B cell (primary cell): Measurements from ENCODE around the gene SH3BGR. TPM values are rescaled to one million over a fixed set of nuclear protein-coding genes. Genes with fewer than 3 reads are reported as not detected.

ENCODE experiments used
- ATAC-seq: fragments of 200-7000 bp; cut with Tn5 transposase; one replicate; pipeline ENCODE4 v1.10.0; 2021; ENCODE audit warnings: low read depth, mild to moderate bottlenecking, moderate number of reproducible peaks, moderate library complexity
- CTCF ChIA-PET: fragments of 350-600 bp; sonication (Branson Sonifier 250); formaldehyde crosslinking; loops from one replicate; lab custom pipeline; 2021; ENCODE audit warnings: antibody characterized with exemption, inconsistent platforms; lab: Charles Lee
- POLR2A ChIA-PET: fragments of 350-600 bp; sonication (Branson Sonifier 250); formaldehyde crosslinking; loops from one replicate; lab custom pipeline; 2021; ENCODE audit warnings: antibody characterized with exemption; lab: Charles Lee
- DNase-seq: peaks from one replicate; pipeline ENCODE4 v3.0.0; 2013
- H2AFZ ChIP-seq: 2 replicates; pipeline ENCODE4 v1.6.1; 2012; ENCODE audit warnings: mild to moderate bottlenecking, low read depth, low read length; ENCODE audit not compliant: insufficient read depth, poor library complexity, severe bottlenecking
- H3K27ac ChIP-seq, 2 donors: 1 replicate in 1 of 2; 2 replicates in 1 of 2; pipeline ENCODE4 v1.5.1; 2012 to 2013; ENCODE audit warnings: low read length in 2 of 2, mild to moderate bottlenecking in 2 of 2, moderate library complexity in 1 of 2
- H3K27me3 ChIP-seq, 4 experiments: fragments of 200-600 bp in 1 of 4; sonication (generic) in 1 of 4; replicated peaks in 1 of 4; 1 replicate in 2 of 4; 2 replicates in 2 of 4; pipeline versions ENCODE4 v1.6.1 to v1.7.0; 2013 to 2016; ENCODE audit warnings: low read length in 3 of 4, mild to moderate bottlenecking in 2 of 4, mixed read lengths in 1 of 4, moderate library complexity in 1 of 4; ENCODE audit not compliant: insufficient read depth in 4 of 4, control insufficient read depth in 3 of 4; ENCODE audit errors: control extremely low read depth in 1 of 4
- H3K36me3 ChIP-seq, 2 experiments: replicated peaks in 1 of 2; 1 replicate in 1 of 2; 2 replicates in 1 of 2; pipeline versions ENCODE4 v1.6.1 to v1.7.1; 2013; ENCODE audit warnings: low read length in 1 of 2; ENCODE audit not compliant: insufficient read depth in 2 of 2, control insufficient read depth in 1 of 2; ENCODE audit errors: control extremely low read depth in 1 of 2, extremely low read depth in 1 of 2
- H3K4me1 ChIP-seq, 2 donors: fragments of 200-600 bp in 1 of 2; sonication (generic) in 1 of 2; 1 replicate in 1 of 2; 2 replicates in 1 of 2; pipeline versions ENCODE4 v1.5.1 to v1.6.1; 2013 to 2017; ENCODE audit warnings: low read length in 2 of 2; ENCODE audit not compliant: control insufficient read depth in 2 of 2, insufficient read depth in 2 of 2
- H3K4me2 ChIP-seq: replicated peaks from 2 replicates; pipeline ENCODE3; 2012; ENCODE audit warnings: mild to moderate bottlenecking, low read depth, low read length; ENCODE audit not compliant: poor library complexity, severe bottlenecking
- H3K4me3 ChIP-seq, 5 experiments: fragments of 200-600 bp in 1 of 5; sonication (generic) in 1 of 5; 1 replicate in 3 of 5; 2 replicates in 2 of 5; pipeline versions ENCODE4 v1.5.1 to v1.7.0; 2011 to 2016; ENCODE audit warnings: low read length in 4 of 5, mild to moderate bottlenecking in 4 of 5, low read depth in 2 of 5, control low read depth in 1 of 5, moderate library complexity in 1 of 5; ENCODE audit not compliant: insufficient read depth in 1 of 5; ENCODE audit errors: control extremely low read depth in 1 of 5, extremely low read depth in 1 of 5
- H3K79me2 ChIP-seq: fragments of 200-600 bp; sonication (generic); one replicate; pipeline ENCODE4 v1.6.0; 2016; ENCODE audit warnings: low read length; ENCODE audit not compliant: control insufficient read depth, insufficient read depth
- H3K9ac ChIP-seq: fragments of 200-600 bp; sonication (generic); 2 replicates; pipeline ENCODE4 v1.6.1; 2017; ENCODE audit warnings: mild to moderate bottlenecking, low read length, moderate library complexity
- H3K9me3 ChIP-seq, 3 donors: one replicate each; pipeline versions ENCODE4 v1.6.1 to v1.7.1; 2013; ENCODE audit warnings: low read length in 2 of 3; ENCODE audit not compliant: control insufficient read depth in 2 of 3, insufficient read depth in 1 of 3; ENCODE audit errors: control extremely low read depth in 1 of 3
- H4K20me1 ChIP-seq: 2 replicates; pipeline ENCODE4 v1.6.0; 2012; ENCODE audit warnings: mild to moderate bottlenecking, low read length; ENCODE audit not compliant: insufficient read depth, control insufficient read depth, poor library complexity, severe bottlenecking
- H3K27ac Mint-ChIP-seq: one replicate; pipeline ENCODE4 v1.8.0; 2021; ENCODE audit warnings: mixed read lengths
- H3K27me3 Mint-ChIP-seq: one replicate; pipeline ENCODE4 v1.8.0; 2021; ENCODE audit warnings: mixed read lengths
- H3K4me1 Mint-ChIP-seq: one replicate; pipeline ENCODE4 v1.8.0; 2021; ENCODE audit warnings: mixed read lengths
- H3K4me3 Mint-ChIP-seq: one replicate; pipeline ENCODE4 v1.8.0; 2021; ENCODE audit warnings: mixed read lengths
- H3K9me3 Mint-ChIP-seq: one replicate; pipeline ENCODE4 v1.8.0; 2022; ENCODE audit warnings: mixed read lengths; ENCODE audit not compliant: insufficient read depth
- CTCF ChIP-seq: fragments of 200-600 bp; IDR thresholded peaks from one replicate; pipeline ENCODE4 v1.8.0; 2022; ENCODE audit warnings: antibody characterized with exemption, mild to moderate bottlenecking
- EZH2 ChIP-seq: IDR thresholded peaks from 2 replicates; pipeline ENCODE4 v1.6.1; 2012; ENCODE audit warnings: borderline replicate concordance, low read depth, mild to moderate bottlenecking, moderate library complexity, low read length; ENCODE audit not compliant: insufficient read depth, poor library complexity, severe bottlenecking
- WGBS: methylation state at CpG from one replicate; pipeline ENCODE4 v1.1.5; 2013; ENCODE audit warnings: missing lambda C conversion rate; ENCODE audit not compliant: insufficient coverage; 5-methylcytosine and 5-hydroxymethylcytosine counted together
- intact Hi-C: fragments of 100-400 bp; cut with micrococcal nuclease; formaldehyde crosslinking; loops from one replicate; pipeline ENCODE4 v1.10.0; 2022
- polyA plus RNA-seq: library from polyadenylated mRNA; depleted of rRNA; stranded (reverse); fragments of >200 nt; gene quantifications from 2 replicates; pipeline ENCODE4 v1.2.3, GENCODE V29; 2012
- total RNA-seq, 2 donors: library from RNA; stranded (reverse); fragments of 120-200 nt in 1 of 2; gene quantifications; 1 replicate in 1 of 2; 2 replicates in 1 of 2; pipeline versions ENCODE4 v1.2.3 to v1.2.4, GENCODE V29; 2013 to 2022

SH3BGR gene
- total and polyA plus RNA-seq, 2 donors (not counting 1 experiment from before 2014, with no cell fraction given): 0.21 to 1.7 TPM

GRCh38 chr21:39445321-39446269, 6.2 kb upstream of the SH3BGR start, which contains the start of gene LCA5L:
TSS of gene LCA5L (minus strand) at chr21:39445778. CDS start at chr21:39428493, 17,285 bp downstream.
- CTCF ChIA-PET: no interaction called here
- H3K9ac ChIP-seq: peak within 1 kb of the TSS; percentile 83
- POLR2A ChIA-PET: no interaction called here

More at GRCh38 chr21:39445321-39446269, 6.2 kb upstream of the SH3BGR start, which contains the start of gene LCA5L:
- ATAC-seq (peak; percentile 88), DNase-seq (peak; percentile 95)
- H3K4me1 Mint-ChIP-seq: peaks cover 12% of the 10 kb centered on the region
- Histone ChIP-seq H3K36me3 (no peaks in the 10 kb centered on the region), H3K4me3 (peak within 1 kb of the TSS; percentile 16 to 84 (median 81)), H3K4me1 (peaks cover 6 to 13% of the 10 kb centered on the region in 2 donors), H2AFZ (peak within 1 kb of the TSS; percentile 99), H3K27ac (peak within 1 kb of the TSS; percentile 76 to 88), H3K9me3 (no peaks in the 10 kb centered on the region), H4K20me1 (no peaks in the 10 kb centered on the region), H3K27me3 (peaks cover 0 to 3% (median 0%) of the 10 kb centered on the region in 4 experiments), H3K79me2 (no peaks in the 10 kb centered on the region), H3K4me2 (peak within 1 kb of the TSS; percentile 95)
- H3K27ac Mint-ChIP-seq: peak within 1 kb of the TSS; percentile 99
- under 1% methylated on average over 77 of the region's 83 CpGs for WGBS
- H3K9me3 Mint-ChIP-seq: no peaks in the 10 kb centered on the region
- no peak for TF ChIP-seq EZH2
- peak; percentile 26 for TF ChIP-seq CTCF
- H3K27me3 Mint-ChIP-seq: peaks cover 23% of the 10 kb centered on the region
- intact Hi-C loops: loop anchor here (1.0 to 2.0 kb wide), 4 partner anchors 59 to 262 kb away; partner anchors contain the start of genes HMGN1 and PSMG1
- peak within 1 kb of the TSS; percentile 97 for H3K4me3 Mint-ChIP-seq
